GM18867 (cell line): ENCODE results near the gene ZNF839.
"Not testable (repeated sequence)": the region's sequence is repeated elsewhere in the genome, so short reads cannot be mapped to it uniquely, and the experiment has no call there.

ENCODE experiments used
- ATAC-seq: cut with Tn5 transposase; IDR thresholded peaks from one replicate; pipeline ENCODE4 v1.9.1; 2021; ENCODE audit warnings: mild to moderate bottlenecking, moderate library complexity; ENCODE audit not compliant: unreplicated experiment

Gene ZNF839

DNA sequence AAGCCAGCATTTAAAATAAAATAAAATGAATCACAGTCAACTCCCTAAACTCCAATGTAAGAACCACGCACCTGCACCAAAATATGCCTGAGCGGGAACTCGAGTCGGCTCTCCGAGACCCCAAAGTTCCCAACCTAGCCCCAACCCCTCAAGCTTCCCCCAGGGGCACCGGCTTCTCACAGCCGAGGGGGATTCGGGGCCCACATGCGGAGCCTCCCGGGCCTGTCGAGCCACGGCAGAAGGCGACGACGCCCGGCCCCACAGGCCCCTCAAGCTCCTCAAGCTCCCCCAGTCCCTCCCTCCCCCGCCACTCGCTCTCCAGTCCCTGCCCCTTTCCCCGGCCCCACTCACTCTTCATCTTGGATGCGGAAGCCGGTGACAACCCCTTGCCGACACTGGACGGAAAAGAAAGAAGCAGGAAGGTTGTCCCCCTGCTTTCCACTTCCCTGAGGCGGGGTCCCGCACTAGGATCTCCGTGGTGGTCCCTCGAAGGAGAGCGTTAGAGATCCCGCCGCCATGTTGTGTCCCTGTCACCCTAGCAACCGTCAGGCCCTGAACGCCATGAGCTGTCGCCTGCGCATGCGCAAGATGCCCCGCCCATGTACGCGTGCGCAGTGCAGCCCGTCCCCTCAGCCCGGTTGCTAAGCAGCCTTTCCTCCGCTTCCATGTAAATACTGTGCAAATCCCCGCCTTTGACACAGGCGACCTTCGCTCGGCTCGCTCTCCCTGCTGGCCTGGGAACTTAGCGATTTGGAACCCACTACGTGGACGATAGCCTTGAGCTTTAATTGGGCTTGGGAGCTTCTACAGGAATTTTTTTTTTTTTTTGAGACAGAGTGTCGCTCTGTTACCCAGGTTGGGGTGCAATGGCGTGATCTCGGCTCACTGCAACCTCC is 14.7 kb upstream of the ZNF839 start, which contains the start of gene MOK:
TSS of gene MOK (minus strand) at position 554 of the 896 bp plus-strand sequence. CDS start at position 358, 196 bp downstream.
- peak; percentile 90 for ATAC-seq

DNA sequence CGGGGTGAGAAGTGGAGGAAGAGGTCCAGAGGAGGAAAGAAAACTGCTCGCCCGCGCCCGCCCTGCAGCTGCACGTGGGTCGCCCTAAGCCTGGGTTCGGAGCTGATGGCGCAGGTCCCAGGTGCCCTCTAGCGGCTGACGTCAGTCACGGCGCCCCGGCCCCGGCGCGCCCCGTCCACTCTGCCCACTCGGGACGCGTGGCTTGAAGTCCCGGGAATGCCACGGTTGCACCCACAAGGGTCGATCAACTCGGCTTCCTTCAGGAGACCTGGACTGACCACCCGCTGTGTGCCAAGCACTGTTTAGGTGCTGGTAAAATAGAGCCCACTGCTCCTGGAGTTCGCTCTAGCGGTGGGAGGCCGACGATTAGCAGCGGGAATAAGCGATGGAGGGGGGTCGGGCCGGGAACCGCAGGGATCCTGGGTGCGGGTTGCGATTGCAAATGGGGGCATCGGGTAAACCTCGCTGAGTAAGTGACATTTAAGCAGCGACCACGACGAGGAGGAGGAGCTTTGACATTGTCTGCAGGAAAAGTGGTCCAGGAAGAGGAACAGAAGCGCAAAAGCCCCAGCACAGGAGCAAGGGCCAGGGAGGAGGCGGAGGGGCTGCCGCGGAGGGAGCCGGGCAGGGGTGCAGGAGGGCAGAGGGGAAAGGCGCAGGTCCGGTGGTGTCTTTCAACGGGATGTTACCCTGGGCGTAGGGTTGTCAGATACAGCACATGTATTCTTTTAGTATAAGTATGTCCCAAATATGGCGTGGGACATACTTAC is 5.1 kb upstream of the ZNF839 start:
- ATAC-seq = peak; percentile 62

DNA sequence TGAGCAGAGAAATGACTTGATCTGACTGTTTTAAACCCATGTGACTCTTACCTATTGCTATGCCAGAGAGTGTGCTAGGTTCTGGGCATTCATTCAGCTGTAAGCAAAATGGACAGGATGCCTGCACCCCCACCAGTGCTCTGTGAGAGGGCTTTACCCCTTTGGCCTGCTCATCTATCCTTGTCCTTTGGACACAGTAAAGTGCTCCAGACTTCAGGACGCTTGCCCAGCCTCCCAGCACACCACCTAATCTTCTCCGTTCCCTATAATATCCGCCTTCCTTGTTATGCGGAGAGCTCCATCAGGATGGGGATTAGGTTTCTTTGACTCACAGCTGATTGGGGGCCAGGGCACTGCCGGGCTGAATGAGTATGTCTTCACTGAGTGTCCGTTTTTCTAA is 4.4 kb upstream of the ZNF839 start:
- no peak for ATAC-seq

DNA sequence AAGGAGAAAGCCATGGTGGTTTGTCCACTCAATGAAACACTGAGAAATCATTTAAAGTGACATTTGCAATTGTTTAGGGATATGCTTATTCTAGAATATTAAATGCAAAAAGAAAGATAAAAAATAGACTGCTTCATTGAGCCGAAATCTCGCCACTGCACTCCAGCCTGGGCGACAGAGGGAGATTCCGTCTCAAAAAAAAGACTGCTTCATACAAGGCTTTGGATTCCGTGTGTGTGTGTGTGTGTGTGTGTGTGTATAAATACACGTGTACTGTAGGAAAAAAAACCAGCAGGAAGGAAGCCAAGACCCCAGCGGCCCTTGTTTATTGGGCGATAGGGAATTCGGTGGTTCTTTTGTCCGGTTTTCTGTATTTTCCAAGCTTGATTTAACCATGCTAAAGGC is 3.2 kb upstream of the ZNF839 start:
- no peak for ATAC-seq

DNA sequence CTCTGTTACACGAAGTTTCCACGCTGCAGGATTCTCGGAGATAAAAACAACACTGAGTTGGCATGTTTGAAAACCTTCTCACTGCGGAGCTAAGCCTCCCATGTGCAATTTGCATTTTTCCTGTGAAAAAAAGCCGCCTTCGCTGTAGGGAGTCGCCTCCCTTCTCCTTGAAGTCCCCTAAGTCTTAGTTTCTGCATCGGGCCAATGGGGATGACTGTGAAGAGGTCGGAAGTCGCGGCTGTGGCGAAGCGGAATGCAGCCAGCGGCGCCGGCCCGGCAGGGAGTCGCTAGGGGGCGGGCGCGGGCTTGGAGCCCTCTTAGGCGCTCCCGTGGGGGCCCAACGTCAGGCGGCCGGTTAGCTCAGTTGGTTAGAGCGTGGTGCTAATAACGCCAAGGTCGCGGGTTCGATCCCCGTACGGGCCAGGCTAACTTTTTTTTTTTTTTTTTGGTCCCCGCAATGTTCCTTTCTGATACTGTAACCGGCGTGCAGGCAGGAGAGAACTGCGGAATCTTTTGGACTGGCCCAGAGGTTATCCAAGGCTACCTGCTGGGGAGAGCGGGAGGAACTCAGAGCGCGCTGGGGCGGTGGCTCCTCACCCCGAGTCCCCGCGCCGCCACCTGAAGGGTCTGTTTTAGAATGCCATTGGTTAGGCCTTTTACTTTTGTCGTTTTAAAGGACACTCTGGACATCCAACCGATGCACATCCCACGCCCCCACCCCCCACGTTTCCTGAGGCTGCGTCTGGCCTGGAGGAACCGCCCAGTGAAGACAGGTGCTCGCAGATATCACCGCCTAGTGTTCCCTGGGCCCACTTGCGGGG is 2.6 kb upstream of the ZNF839 start:
- peak; percentile 59 for ATAC-seq

DNA sequence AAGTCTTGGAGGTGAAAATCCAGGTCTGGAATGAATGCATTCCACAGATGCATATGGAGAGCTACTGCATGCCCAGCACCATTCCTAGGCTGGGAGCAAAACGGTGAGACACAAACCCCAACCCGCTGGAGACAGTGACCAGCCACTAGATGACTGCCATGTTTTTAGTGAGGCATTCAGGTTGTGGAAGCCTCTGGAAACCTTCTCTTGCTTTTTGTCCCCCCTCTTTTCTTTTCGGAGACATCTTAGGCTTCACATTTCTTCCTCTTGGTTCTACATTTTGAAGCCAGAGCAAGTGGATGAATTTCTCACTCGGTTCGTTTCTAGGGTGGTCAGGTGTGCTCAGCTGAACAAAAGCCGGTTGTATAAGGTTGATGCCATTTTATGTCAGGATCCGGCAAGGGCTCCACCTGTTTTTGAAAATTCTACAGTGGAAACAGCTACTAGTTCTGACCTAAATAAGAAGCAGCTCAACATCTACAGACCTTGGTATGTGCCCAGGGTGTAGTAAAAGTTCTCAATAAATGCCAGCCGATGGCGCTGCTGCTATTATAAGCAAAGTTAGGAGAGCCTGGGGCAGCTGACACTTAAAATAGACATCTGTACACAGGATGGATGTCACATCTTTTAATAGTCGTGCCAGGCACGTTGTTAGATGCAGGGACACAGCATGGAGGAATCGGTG is 1.8 kb upstream of the ZNF839 start:
- ATAC-seq = no peak

DNA sequence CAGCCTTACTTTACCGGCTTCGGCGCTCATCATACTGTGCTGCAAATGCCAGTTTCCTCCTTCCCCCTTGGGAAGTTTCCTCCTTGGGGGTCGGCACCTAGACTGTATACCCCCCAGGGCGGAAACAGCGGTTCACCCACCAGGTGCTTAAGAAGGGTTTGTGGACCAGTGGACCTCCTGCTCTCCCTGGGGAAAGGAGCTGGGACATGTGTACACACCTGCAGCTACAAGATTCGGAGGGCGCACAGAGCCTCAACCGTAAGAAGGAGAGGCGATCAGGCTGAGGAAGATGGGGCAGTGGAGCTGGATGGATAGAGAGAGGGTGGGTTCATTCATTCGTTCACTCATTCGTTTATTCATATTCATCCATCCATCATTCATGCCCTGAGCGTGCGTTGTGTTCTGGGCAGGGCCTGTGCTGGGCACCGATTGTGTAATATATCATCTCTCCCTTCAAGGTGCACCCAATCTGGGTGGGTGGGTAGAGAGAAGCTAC is 717 bp upstream of the ZNF839 start:
- ATAC-seq = no peak

DNA sequence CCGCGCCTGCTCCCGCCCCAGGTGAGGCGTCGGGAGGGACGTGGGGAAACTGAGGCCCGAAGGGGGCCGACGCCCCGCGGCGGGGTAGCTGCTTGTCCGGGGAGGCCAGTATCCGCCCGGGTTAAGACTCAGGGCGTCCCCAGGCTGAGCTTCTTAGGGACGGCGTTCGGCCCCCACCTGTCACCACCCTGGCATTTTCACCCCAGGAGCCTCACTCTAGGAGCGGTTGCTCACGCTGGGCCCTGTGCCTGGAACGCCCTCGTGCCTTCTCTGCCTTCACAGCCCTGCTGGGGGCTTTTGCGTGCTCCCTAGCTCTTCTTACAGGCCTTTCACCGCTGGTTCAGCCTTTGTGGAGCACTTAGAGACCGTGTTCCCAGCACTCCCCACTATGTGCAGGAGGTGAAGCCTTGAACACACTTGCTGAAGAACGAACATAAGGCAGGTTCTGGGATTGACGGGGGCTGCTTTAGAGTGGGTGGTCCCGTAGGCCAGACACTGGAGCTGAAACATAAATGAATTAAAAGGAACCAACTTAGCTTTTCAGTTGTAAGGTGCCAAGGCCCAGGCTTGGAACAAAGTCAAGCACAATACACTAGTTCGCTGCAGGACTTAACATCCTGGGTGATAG is 601 bp downstream of the ZNF839 start:
- peak; percentile 18 for ATAC-seq

DNA sequence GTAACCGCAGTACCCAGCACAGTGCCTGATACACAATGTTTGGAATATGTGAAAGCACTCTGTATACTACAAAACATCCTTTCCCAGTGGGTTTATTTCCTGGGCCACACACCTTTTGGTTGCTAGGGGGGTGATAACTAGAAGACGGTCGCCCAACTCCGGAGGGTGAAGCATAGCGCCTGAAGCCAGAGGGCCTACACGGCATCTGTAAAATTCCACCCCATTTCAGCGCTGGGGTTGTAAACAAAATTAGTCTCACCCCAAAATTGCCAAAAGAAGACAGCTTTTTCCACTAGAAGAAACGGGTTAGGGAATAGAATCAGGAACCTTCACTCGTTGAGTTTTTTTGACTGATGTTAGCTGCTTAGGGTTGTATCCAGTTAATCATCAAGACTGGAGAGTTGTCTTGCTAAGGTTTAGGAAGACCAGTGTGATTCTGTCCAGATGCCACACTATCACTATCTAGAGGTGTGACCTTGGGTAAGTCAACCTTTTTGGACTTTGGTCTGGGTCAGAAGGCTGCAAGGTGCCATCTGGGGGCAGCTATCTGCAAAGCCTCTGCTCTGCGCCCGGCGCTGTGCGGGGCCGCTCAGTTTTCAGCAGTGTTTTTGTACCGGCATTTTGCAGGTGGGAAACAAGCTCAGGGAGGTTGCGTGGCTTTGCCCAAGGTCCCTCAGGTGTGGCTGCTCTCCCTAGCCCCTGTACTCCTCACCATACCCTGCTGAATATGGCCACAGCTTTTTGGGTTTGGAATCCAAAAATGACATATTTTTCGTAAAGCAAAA is 1.3 kb downstream of the ZNF839 start:
- no peak for ATAC-seq

DNA sequence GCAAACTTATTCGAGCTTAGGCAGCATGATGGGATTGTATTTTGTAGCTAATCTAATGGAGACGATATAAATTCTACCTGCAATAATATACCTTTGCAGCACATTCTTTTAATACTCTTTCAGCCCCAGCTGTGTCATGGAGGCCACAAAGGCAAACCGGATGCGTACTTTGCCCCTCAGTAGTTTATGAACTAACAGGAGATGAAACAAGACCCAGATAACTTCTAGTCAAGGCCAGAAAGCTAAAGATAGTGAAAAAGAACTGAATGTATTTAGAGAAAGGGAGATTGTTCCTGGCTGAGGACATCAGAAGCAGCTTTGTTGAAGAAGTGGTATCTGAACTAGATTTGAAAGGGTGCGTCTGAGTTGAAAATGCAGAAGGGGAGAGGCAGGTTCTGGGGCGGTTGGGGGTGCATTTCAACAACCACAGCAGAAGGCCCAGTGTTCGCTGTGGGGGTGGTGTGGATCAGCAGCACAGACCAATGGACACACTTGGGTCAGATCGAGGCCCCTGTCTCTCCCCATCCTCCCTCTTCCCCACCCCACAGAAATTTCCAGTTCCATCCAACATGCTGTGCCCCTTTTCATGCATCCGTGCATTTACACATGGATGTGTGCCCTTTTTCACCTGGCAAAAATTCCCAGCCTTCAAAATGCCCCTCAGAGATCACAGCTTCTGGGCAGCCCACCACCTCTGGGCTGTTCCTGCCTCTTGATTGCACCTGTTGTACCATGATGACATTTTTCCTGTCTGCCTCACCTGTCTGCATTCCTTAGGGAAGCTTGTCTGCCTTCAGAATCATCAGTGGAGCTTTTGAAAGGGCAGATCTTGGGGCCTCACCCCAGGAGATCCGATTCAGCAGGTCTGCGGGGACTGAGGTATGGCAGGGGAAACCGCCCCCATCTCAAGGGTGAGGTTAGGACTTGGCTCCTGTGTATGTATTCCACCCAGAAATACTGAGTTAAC is 2.2 kb downstream of the ZNF839 start:
- ATAC-seq = no peak

DNA sequence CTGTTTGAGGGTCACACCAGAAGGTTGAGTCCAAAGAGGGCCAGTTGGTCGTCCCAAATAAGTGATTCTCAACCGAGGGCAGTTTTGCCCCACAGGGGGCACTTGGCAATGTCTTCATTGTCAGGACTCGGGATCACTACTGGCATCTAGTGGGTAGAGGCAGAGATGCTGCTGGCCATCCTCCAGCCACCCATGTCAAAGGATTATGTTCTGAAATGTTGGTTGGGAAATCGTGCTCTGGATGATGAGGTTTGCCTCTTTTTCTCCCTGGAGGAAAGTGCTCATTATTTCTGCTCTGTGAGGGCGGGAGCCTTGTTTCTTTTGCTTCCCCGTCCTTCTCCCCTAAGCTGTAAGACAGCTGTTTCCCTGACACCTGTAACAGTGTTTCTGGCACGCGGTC is 3.6 kb downstream of the ZNF839 start:
- ATAC-seq = no peak

DNA sequence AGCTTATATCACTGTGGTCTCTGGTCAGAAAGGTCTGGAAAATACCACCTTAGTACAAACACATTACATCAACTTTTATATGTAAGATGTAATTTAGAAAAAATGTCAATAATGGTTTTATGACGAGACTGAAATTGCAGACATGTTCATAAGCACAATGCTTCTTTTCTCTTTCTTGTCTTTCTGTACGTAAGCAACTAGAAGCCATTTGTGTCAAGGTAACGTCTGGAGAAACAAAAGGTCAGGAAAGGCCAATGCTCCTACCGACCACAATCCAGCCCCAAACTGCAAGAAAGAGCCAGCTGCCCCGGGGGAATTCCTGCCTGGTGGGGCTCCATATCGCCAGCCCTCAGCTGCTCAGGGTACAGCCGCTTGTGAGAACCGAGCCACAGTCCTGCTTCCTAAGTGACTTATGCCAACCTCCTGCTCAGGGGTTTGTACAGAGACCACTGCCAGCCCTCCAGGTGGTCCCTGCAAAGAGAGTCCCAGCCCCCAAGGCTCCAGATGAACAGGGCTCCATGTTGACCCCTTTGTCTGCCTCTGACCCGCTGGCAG is 6.3 kb downstream of the ZNF839 start:
- no peak for ATAC-seq

DNA sequence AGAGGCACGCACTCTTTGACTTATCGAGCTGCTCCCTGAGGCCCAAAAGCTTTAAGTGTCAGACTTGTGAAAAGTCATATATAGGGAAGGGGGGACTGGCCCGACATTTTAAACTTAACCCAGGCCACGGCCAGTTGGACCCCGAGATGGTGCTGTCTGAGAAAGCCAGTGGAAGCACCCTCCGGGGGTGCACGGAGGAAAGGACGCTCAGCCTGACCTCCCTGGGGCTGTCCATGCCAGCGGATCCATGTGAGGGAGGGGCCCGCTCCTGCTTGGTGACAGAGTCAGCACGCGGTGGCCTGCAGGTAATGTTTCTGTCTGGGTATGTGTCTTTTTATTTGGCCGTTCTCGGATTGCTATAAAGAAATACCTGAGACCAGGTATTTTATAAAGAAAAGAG is 7.0 kb downstream of the ZNF839 start:
- no peak for ATAC-seq

DNA sequence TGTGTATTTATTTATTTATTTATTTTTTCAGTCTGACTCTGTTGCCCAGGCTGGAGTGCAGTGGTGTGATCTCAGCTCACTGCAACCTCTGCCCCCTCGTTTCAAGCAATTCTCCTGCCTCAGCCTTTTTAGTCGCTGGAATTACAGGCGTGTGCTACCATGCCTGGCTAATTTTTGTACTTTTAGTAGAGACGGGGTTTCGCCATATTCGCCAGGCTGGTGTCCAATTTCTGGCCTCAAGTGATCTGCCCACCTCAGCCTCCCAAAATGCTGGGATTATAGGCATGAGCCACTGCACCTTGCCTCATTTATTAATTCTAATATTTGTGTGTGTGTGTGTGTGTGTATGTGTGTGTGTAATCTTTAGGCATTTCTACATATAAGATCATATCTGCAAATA is 9.8 kb downstream of the ZNF839 start:
- not testable (repeated sequence) for ATAC-seq

DNA sequence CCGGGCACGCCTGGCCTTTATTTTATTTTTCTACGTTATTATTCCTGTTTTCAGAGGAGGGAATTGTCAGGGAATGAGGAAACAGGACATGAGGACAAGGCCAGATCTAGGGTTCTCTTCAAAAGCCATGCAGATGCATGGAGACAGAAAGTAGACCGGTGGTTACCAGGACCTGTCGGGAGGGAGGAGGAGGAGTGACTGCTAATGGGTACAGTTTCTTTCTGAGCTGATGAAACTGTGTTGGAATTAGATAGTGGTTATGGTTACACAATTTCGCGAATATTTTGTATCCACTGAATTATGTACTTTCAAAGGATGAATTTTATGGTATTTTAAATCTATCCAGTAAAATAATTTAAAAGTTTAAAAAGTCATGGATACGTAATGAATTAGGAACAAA is 11.3 kb downstream of the ZNF839 start:
- no peak for ATAC-seq

DNA sequence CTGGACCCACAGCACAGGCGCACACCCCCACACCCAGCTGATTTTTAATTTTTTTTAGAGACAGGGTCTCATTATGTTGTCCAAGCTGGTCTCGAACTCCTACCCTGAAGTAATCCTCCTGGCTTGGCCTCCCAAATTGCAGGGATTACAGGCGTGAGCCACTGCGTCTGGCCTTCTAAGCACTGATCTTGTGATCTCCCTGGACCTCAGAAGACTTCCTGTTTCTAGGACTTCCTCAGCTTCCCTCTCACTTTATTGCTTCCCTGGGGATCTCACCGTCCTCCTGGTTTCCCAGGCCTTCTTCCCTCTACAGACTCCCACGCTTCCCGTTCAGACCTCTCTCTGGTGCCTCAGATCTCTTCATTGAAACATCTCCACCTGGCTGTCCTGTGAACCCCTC is 13.8 kb downstream of the ZNF839 start:
- no peak for ATAC-seq

DNA sequence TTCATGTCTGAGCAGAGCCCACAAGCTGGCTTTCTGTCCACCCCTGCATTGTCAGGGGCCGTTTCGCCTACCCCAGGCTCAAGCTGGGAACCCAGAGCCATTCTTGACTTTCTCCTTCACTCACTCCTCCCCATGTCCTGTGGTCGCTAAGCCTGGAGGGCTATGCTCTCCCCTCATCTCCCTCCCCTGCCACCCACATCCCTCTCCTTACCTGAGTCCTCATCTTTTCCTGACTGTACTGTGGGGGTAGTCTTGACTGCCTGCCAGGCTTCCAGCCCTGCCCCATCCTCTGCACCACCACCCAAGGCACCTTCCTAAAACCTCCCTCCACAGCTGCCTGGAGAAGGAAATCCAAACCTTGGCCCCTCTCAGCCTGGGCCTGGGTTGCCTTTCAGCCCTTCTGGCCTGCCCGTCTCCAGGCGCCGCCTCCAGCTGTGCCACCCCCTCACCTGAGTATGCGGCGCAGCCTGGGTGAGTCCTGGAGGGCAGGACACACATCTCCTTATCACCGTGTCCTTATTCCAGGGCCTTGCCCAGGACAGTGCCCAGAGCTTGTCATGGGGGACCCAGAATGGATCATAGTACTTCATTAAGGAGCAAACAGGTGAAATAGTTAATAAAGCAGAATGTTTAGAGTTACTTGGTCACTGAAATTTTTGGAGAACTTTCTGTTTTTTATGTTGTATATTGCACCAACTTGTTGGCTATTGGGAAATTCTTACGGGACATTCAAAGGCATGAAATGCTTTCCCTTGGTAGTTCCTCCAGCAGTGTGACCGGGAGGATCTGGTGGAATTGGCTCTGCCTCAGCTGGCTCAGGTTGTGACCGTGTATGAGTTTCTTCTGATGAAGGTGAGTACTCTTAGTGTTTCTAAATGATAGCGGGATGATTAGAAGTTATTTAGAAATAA is 14.5 kb downstream of the ZNF839 start:
- no peak for ATAC-seq
